ENCODE data around the gene SUGCT. TPM values are rescaled to one million over a fixed set of nuclear protein-coding genes. Genes with fewer than 3 reads are reported as not detected.

The SUGCT gene
- total and polyA plus RNA-seq, 2 of the 8 experiments (the other 6 are each of a cell fraction or from before 2014, with no cell fraction given): 2.8 to 5.4 TPM

- no peak for FAIRE-seq
- CTCF ChIA-PET (ENCODE audit: partially characterized antibody): interaction anchor here (0.6 to 1.2 kb wide), 3 partner anchors 35 to 809 kb away, joined by 3 read pairs; no protein-coding TSS in a partner anchor
- POLR2A ChIA-PET (ENCODE audit: partially characterized antibody): no interaction called here
- no peak for TF ChIP-seq SP1 (IDR thresholded peaks at IDR 0.05; ENCODE audit: low read depth, low read length)
Measured at GRCh38 chr7:40418983-40419382, 284.2 kb downstream of the SUGCT start.

More at GRCh38 chr7:40418983-40419382, 284.2 kb downstream of the SUGCT start:
- no peak overlapping the region for H2AK5ac ChIP-seq (ENCODE audit: low read depth, low read length)
- H2BK120ac ChIP-seq (replicated peaks; ENCODE audit: low read depth, low read length): no peak overlapping the region
- H2BK20ac ChIP-seq (ENCODE audit: low read length): no peak overlapping the region
- no peaks in the 10 kb centered on the region for H3K27me3 ChIP-seq (replicated peaks in 1 of 4; ENCODE audit: control insufficient read depth in 3 of 4, extremely low read depth in 1 of 4, insufficient read depth in 3 of 4, low read length in 3 of 4)
- H3K23me2 ChIP-seq (ENCODE audit: low read depth, low read length): no peaks in the 10 kb centered on the region
- H3K4ac ChIP-seq (replicated peaks; ENCODE audit: insufficient read length, low read depth, low read length): no peak overlapping the region
- H3K9ac ChIP-seq (replicated peaks in 1 of 4; ENCODE audit: extremely low read depth in 1 of 4, low read depth in 3 of 4, low read length in 3 of 4): no peak overlapping the region
- H3K36me3 ChIP-seq (ENCODE audit: control insufficient read depth in 2 of 4, insufficient read depth in 4 of 4, low read length in 3 of 4): no peaks in the 10 kb centered on the region
- H3K14ac ChIP-seq (ENCODE audit: insufficient read length): no peak overlapping the region
- WGBS, 2 experiments (ENCODE audit: extremely low coverage in 1 of 2, insufficient coverage in 1 of 2, insufficient read length in 1 of 2, insufficient replicate concordance in 2 of 2, low coverage in 1 of 2, low lambda C conversion rate in 2 of 2, missing lambda C conversion rate in 1 of 2): 95% methylated on average over 3 of the region's 3 CpGs; no CpG with 5 or more reads in 1 of the 2 experiments
- no peak overlapping the region for H2BK15ac ChIP-seq (ENCODE audit: low read length)
- H4K20me1 ChIP-seq (replicated peaks in 1 of 2; ENCODE audit: control insufficient read depth in 1 of 2, insufficient read depth in 2 of 2, low read length in 2 of 2): no peaks in the 10 kb centered on the region
- no peak for DNase-seq (ENCODE audit: low read depth in 1 of 2, low spot score in 2 of 2)
- H3K4me2 ChIP-seq (ENCODE audit: insufficient read depth in 1 of 2, low read depth in 2 of 2, low read length in 2 of 2): no peak overlapping the region
- no peak overlapping the region for H2BK12ac ChIP-seq (ENCODE audit: low read depth, low read length)
- H3K9me3 ChIP-seq (ENCODE audit: insufficient read depth in 2 of 2, low read depth in 1 of 2, low read length in 1 of 2): no peaks in the 10 kb centered on the region
- H3K23ac ChIP-seq (ENCODE audit: insufficient read length): no peak overlapping the region
- no peak overlapping the region for H4K8ac ChIP-seq (ENCODE audit: extremely low read depth, insufficient read depth, low read length)
- H3K79me1 ChIP-seq (ENCODE audit: low read depth, low read length): no peaks in the 10 kb centered on the region
- H3K27ac ChIP-seq (ENCODE audit: low read depth, low read length): no peak overlapping the region
- H3K4me1 ChIP-seq (replicated peaks in 1 of 4; ENCODE audit: control insufficient read depth in 3 of 4, insufficient read depth in 4 of 4, low read length in 3 of 4): 0 out of 7 replicates have a peak, but pooled peaks cover 0 to 3% (median 1%) of the 10 kb centered on the region in 4 experiments
- no peak overlapping the region for H2BK5ac ChIP-seq (ENCODE audit: low read depth, low read length)
- no peak overlapping the region for H4K5ac ChIP-seq (ENCODE audit: insufficient read length, low read depth, low read length)
- no peaks in the 10 kb centered on the region for H3K79me2 ChIP-seq (ENCODE audit: control insufficient read depth in 1 of 2, insufficient read depth in 2 of 2, low read length in 2 of 2)
- no peak overlapping the region for H4K91ac ChIP-seq (replicated peaks; ENCODE audit: insufficient read length, low read length)
- H3K18ac ChIP-seq (ENCODE audit: extremely low read depth, low read length): no peak overlapping the region
- H3K4me3 ChIP-seq (ENCODE audit: extremely low read depth in 1 of 4, insufficient read depth in 2 of 4, low read depth in 3 of 4, low read length in 4 of 4): no peak overlapping the region
- no peak overlapping the region for H2AFZ ChIP-seq (ENCODE audit: low read length)
- H3K56ac ChIP-seq (replicated peaks; ENCODE audit: insufficient read length, low read depth, low read length): no peak overlapping the region
